Putamen (tissue), 1 donor: ENCODE data around the gene LRBA.
"Not testable (repeated sequence)": the region's sequence is repeated elsewhere in the genome, so short reads cannot be mapped to it uniquely, and the experiment has no call there.

ENCODE experiments used
- DNase-seq: peaks from one replicate; pipeline ENCODE4 v3.0.0-alpha.2; 2016; ENCODE audit warnings: low spot score

The LRBA gene

GRCh38 chr4:150943126-150943525 is 72.0 kb downstream of the LRBA start:
- DNase-seq, result no peak

GRCh38 chr4:150942539-150942938 is 72.5 kb downstream of the LRBA start:
- DNase-seq, result no peak

- no peak for DNase-seq
These were observed 75.0 kb downstream of the LRBA start for GRCh38 chr4:150940123-150940522.

GRCh38 chr4:150939530-150939929 is 75.6 kb downstream of the LRBA start:
- DNase-seq, result no peak

- no peak for DNase-seq
These were observed 76.1 kb downstream of the LRBA start for GRCh38 chr4:150938873-150939499.

- no peak for DNase-seq
These were observed 76.7 kb downstream of the LRBA start for GRCh38 chr4:150938417-150938816.

- DNase-seq, result no peak
These were observed 81.1 kb downstream of the LRBA start for GRCh38 chr4:150934022-150934421.

GRCh38 chr4:150931796-150932195 is 83.3 kb downstream of the LRBA start:
- DNase-seq, result no peak

- DNase-seq, result no peak
These were observed 84.1 kb downstream of the LRBA start for GRCh38 chr4:150931005-150931404.

- DNase-seq, result no peak
These were observed 91.1 kb downstream of the LRBA start for GRCh38 chr4:150923945-150924344.

- DNase-seq, result not testable (repeated sequence)
These were observed 93.6 kb downstream of the LRBA start for GRCh38 chr4:150921486-150921885.

- not testable (repeated sequence) for DNase-seq
These were observed 96.5 kb downstream of the LRBA start for GRCh38 chr4:150918562-150918961.

GRCh38 chr4:150911326-150911725 is 103.8 kb downstream of the LRBA start:
- no peak for DNase-seq

GRCh38 chr4:150909116-150909515 is 106.0 kb downstream of the LRBA start:
- DNase-seq, result no peak

GRCh38 chr4:150906987-150907633 is 108.0 kb downstream of the LRBA start:
- DNase-seq, result peak; percentile 39

GRCh38 chr4:150904671-150905070 is 110.4 kb downstream of the LRBA start:
- DNase-seq, result no peak

- DNase-seq, result no peak
These were observed 111.5 kb downstream of the LRBA start for GRCh38 chr4:150903603-150904002.

GRCh38 chr4:150896497-150896896 is 118.6 kb downstream of the LRBA start:
- no peak for DNase-seq

- DNase-seq, result no peak
These were observed 124.8 kb downstream of the LRBA start for GRCh38 chr4:150890246-150890645.

GRCh38 chr4:150889306-150889705 is 125.8 kb downstream of the LRBA start:
- no peak for DNase-seq

- no peak for DNase-seq
These were observed 126.5 kb downstream of the LRBA start for GRCh38 chr4:150888625-150889024.

- DNase-seq, result no peak
These were observed 126.9 kb downstream of the LRBA start for GRCh38 chr4:150888217-150888616.

GRCh38 chr4:150886597-150886996 is 128.5 kb downstream of the LRBA start:
- DNase-seq, result no peak

- DNase-seq, result no peak
These were observed 130.5 kb downstream of the LRBA start for GRCh38 chr4:150884625-150885024.
